Activated CD4-positive, alpha-beta T cell treated with anti-CD3 and anti-CD28 coated beads, Interleukin-2, amount 50 U/mL, for 48 hours (primary cell): ENCODE data around the gene PHRF1.

Source experiments
- DNase-seq, 2 experiments: peaks; one replicate each; pipeline ENCODE4 v3.0.0-alpha.2; 2020

The PHRF1 gene

GRCh38 chr11:659532-660085 lies 83.3 kb downstream of the PHRF1 start:
- DNase-seq, result no peak

GRCh38 chr11:660281-660680 lies 84.0 kb downstream of the PHRF1 start:
- DNase-seq, result no peak

GRCh38 chr11:660681-661444 lies 84.6 kb downstream of the PHRF1 start:
- DNase-seq, result no peak
